HepG2 (cell line): ENCODE measurements around the gene KIAA1755. TPM values are rescaled to one million over a fixed set of nuclear protein-coding genes. Genes with fewer than 3 reads are reported as not detected.

ENCODE experiments used
- CENPBD1 ChIP-seq: sonication (generic); formaldehyde crosslinking; IDR thresholded peaks from 2 replicates; pipeline ENCODE4 v1.8.0; 2022; ENCODE audit warnings: missing genetic modification reagents, low read depth, mild to moderate bottlenecking, borderline replicate concordance
- JARID2 ChIP-seq: sonication (generic); formaldehyde crosslinking; IDR thresholded peaks from 2 replicates; pipeline ENCODE4 v1.8.1; 2023; ENCODE audit warnings: missing genetic modification reagents, inconsistent platforms; ENCODE audit not compliant: insufficient replicate concordance
- RAD21 ChIP-seq: fragments of 450-650 bp; formaldehyde crosslinking; IDR thresholded peaks from 2 replicates; pipeline ENCODE4 v1.5.0; 2020; ENCODE audit warnings: mild to moderate bottlenecking
- SALL2 ChIP-seq: sonication (generic); formaldehyde crosslinking; IDR thresholded peaks from 2 replicates; pipeline ENCODE4 v1.8.1; 2023; ENCODE audit warnings: mild to moderate bottlenecking, missing genetic modification reagents, inconsistent platforms
- TFAP4 ChIP-seq: sonication (generic); IDR thresholded peaks from 2 replicates; pipeline ENCODE4 v1.6.1; 2016; ENCODE audit warnings: low read depth, borderline replicate concordance
- TFE3 ChIP-seq: IDR thresholded peaks from 2 replicates; pipeline ENCODE4 v1.6.1; 2016
- ZBED4 ChIP-seq: sonication (generic); formaldehyde crosslinking; IDR thresholded peaks from 2 replicates; pipeline ENCODE4 v1.4.0; 2020; ENCODE audit warnings: missing genetic modification reagents, borderline replicate concordance
- ZNF24 ChIP-seq: fragments of 450-650 bp; IDR thresholded peaks from 2 replicates; pipeline ENCODE4 v1.6.1; 2017; ENCODE audit warnings: antibody characterized with exemption, mild to moderate bottlenecking
- ZNF362 ChIP-seq: sonication (generic); formaldehyde crosslinking; IDR thresholded peaks from 2 replicates; pipeline ENCODE4 v1.4.0; 2020; ENCODE audit warnings: missing genetic modification reagents, mild to moderate bottlenecking, borderline replicate concordance
- ZNF878 ChIP-seq: sonication (generic); formaldehyde crosslinking; IDR thresholded peaks from 2 replicates; pipeline ENCODE4 v1.8.1; 2023; ENCODE audit warnings: mild to moderate bottlenecking, missing genetic modification reagents, moderate library complexity
- polyA plus RNA-seq, 8 experiments: library from polyadenylated mRNA; depleted of rRNA in 3 of 8; stranded (reverse) in 7 of 8; unstranded in 1 of 8; fragments of >200 nt; fragmentation: Illumina TruSeq in 4 of 8; extraction: Trizol in 4 of 8; gene quantifications; 2 replicates each; pipeline versions ENCODE4 v1.2.1 to v1.2.3, GENCODE V29; 2011 to 2016; ENCODE audit warnings: low read depth in 4 of 8, missing spikeins in 1 of 8, mixed read lengths in 1 of 8; ENCODE audit not compliant: insufficient read depth in 1 of 8
- total RNA-seq, 5 experiments: library from RNA; depleted of rRNA; stranded (reverse); fragments of >200 nt; fragmentation: Illumina TruSeq; extraction: Trizol; gene quantifications; 2 replicates each; pipeline ENCODE4 v1.2.3, GENCODE V29; 2016; ENCODE audit warnings: low read depth in 1 of 5

Gene KIAA1755
- total and polyA plus RNA-seq, 2 of the 13 experiments (the other 11 are each of a cell fraction or from before 2014, with no cell fraction given): 0.04 TPM; not detected in 1

- no peak for TF ChIP-seq CENPBD1
- no peak for TF ChIP-seq TFE3
- TF ChIP-seq ZNF362 (CRISPR knock-in tag): no peak
- TF ChIP-seq TFAP4: no peak
- no peak for TF ChIP-seq JARID2 (CRISPR knock-in tag)
- no peak for TF ChIP-seq RAD21
- TF ChIP-seq ZNF24: no peak
- no peak for TF ChIP-seq ZBED4
- no peak for TF ChIP-seq ZNF878
- TF ChIP-seq SALL2 (CRISPR knock-in tag): no peak
- TF ChIP-seq, all 625 proteins: peak for 0
These were observed 45.8 kb upstream of the KIAA1755 start (continued) for GRCh38 chr20:38306379-38306778.
